ENCODE data around the gene FOXC2. TPM values are rescaled to one million over a fixed set of nuclear protein-coding genes. Genes with fewer than 3 reads are reported as not detected.
A peak's percentile ranks its signal among the peaks of the same experiment; 100 is the strongest.

The FOXC2 gene
- polyA plus RNA-seq, 1 of the 3 experiments (the other 2 are of a cell fraction), result 1.3 TPM

DNA sequence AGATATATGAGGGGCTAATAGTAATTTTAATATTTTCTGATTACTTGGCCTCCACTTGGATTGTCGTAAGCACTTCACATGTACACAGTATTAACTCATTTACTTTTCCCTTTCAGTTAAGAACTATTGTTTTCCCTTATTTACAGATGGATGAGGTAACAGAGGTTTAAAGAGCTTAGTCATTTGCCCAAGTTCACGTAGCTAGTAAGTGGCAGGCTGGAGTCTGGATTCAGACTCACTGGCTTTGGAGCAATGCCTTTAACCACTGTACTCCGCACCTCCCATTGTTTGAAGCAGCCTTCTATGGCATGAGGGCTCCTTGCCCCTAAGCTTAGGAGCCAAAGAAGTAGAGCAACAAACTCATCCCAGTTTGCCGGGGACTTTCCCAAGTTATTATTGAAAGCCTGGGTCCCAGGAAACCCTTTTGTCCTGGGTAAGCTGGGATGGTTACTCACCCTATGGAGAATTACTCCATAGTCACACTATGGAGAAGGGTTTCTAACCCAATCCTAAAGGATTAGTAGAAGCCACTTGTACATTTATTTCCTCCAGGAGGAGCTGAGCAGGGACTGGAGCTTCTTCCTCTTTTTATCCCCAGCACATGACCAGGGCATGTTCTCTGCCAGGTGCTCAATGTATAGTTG lies 24.0 kb downstream of the FOXC2 start:
- H3K27ac ChIP-seq (ENCODE audit: low read depth in 2 of 2, low read length in 1 of 2), result peak overlapping the region in 1 of 2 experiments; percentile 70; a peak in 2 of 4 replicates
- ChIA-PET POLR2A (no interaction called here), CTCF (no interaction called here)
- H4K20me1 ChIP-seq (ENCODE audit: insufficient read depth), result no peaks in the 10 kb centered on the region
- peak overlapping the region; percentile 39; the same call in 1 of the 2 replicates for H3K4me2 ChIP-seq
- H2AFZ ChIP-seq (ENCODE audit: low read depth), result no peak overlapping the region
- H3K79me2 ChIP-seq (ENCODE audit: insufficient read depth), result peaks cover 2% of the 10 kb centered on the region; the same call in 1 of the 2 replicates
- peaks cover 26% of the 10 kb centered on the region for H3F3A ChIP-seq (replicated peaks; ENCODE audit: insufficient read depth)
- peak overlapping the region; percentile 45 for H3K9ac ChIP-seq
- peaks cover 0 to 37% of the 10 kb centered on the region in 2 experiments; a peak in 2 of 4 replicates for H3K4me1 ChIP-seq (ENCODE audit: control insufficient read depth in 1 of 2, insufficient read depth in 2 of 2, low read depth in 1 of 2, low read length in 1 of 2)
- no peaks in the 10 kb centered on the region for H3K9me3 ChIP-seq
- no peaks in the 10 kb centered on the region for H3K9me2 ChIP-seq
- TF ChIP-seq, protein P1, sequence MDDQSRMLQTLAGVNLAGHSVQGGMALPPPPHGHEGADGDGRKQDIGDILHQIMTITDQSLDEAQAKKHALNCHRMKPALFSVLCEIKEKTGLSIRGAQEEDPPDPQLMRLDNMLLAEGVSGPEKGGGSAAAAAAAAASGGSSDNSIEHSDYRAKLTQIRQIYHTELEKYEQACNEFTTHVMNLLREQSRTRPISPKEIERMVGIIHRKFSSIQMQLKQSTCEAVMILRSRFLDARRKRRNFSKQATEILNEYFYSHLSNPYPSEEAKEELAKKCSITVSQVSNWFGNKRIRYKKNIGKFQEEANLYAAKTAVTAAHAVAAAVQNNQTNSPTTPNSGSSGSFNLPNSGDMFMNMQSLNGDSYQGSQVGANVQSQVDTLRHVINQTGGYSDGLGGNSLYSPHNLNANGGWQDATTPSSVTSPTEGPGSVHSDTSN (IDR thresholded peaks at IDR 0.05), result no peak
- no peak for TF ChIP-seq GABPA (IDR thresholded peaks at IDR 0.05; ENCODE audit: low read depth)
- TF ChIP-seq POLR2AphosphoS5 (IDR thresholded peaks at IDR 0.05; ENCODE audit: low read depth, low read length), result no peak
- TF ChIP-seq, protein P2, sequence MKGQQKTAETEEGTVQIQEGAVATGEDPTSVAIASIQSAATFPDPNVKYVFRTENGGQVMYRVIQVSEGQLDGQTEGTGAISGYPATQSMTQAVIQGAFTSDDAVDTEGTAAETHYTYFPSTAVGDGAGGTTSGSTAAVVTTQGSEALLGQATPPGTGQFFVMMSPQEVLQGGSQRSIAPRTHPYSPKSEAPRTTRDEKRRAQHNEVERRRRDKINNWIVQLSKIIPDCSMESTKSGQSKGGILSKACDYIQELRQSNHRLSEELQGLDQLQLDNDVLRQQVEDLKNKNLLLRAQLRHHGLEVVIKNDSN (IDR thresholded peaks at IDR 0.05; ENCODE audit: borderline replicate concordance, low read depth), result no peak
- no peak for TF ChIP-seq JUND (IDR thresholded peaks at IDR 0.05)
- TF ChIP-seq, protein P3, sequence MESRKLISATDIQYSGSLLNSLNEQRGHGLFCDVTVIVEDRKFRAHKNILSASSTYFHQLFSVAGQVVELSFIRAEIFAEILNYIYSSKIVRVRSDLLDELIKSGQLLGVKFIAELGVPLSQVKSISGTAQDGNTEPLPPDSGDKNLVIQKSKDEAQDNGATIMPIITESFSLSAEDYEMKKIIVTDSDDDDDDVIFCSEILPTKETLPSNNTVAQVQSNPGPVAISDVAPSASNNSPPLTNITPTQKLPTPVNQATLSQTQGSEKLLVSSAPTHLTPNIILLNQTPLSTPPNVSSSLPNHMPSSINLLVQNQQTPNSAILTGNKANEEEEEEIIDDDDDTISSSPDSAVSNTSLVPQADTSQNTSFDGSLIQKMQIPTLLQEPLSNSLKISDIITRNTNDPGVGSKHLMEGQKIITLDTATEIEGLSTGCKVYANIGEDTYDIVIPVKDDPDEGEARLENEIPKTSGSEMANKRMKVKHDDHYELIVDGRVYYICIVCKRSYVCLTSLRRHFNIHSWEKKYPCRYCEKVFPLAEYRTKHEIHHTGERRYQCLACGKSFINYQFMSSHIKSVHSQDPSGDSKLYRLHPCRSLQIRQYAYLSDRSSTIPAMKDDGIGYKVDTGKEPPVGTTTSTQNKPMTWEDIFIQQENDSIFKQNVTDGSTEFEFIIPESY (IDR thresholded peaks at IDR 0.05; ENCODE audit: borderline replicate concordance, low read depth), result no peak
- 0 out of 2 replicates have a peak, but pooled peaks have one; percentile 33 for TF ChIP-seq FOSL2 (IDR thresholded peaks at IDR 0.05; ENCODE audit: borderline replicate concordance, low read depth)
- H3K36me3 ChIP-seq (replicated peaks in 1 of 2; ENCODE audit: control insufficient read depth in 1 of 2, insufficient read depth in 2 of 2, low read length in 1 of 2), result no peaks in the 10 kb centered on the region
- 15% methylated on average over 4 of the region's 4 CpGs for WGBS (ENCODE audit: low lambda C conversion rate)
- H3K27me3 ChIP-seq (ENCODE audit: insufficient read depth), result no peaks in the 10 kb centered on the region
- no peak overlapping the region for H3K4me3 ChIP-seq (ENCODE audit: low read depth in 2 of 2, low read length in 1 of 2)
- DNase-seq, result no peak

DNA sequence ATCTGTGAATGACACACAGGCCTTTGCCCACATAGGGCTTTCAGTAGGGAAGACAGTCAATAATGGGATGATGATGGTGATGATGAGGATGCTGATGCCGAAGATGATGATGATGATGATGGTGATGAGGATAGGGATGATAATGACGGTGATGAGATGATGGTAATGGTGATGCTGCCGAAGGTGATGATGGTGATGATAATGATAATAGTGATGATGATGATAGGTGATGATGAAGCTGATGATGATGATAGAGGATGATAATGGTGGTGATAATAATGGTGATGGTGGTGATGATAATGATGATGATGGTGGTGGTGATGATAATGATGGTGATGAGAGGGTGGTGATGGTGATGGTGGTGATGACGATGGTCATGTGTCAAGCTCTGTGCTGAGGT lies 24.6 kb downstream of the FOXC2 start:
- ChIA-PET CTCF (no interaction called here), POLR2A (no interaction called here)
- peaks cover 0 to 32% of the 10 kb centered on the region in 2 experiments; a peak in 2 of 4 replicates for H3K4me1 ChIP-seq (ENCODE audit: control insufficient read depth in 1 of 2, insufficient read depth in 2 of 2, low read depth in 1 of 2, low read length in 1 of 2)
- H3K27ac ChIP-seq (ENCODE audit: low read depth in 2 of 2, low read length in 1 of 2), result peak overlapping the region in 1 of 2 experiments; percentile 70; a peak in 2 of 4 replicates
- peak overlapping the region; percentile 39; the same call in 1 of the 2 replicates for H3K4me2 ChIP-seq
- no peak for DNase-seq
- H4K20me1 ChIP-seq (ENCODE audit: insufficient read depth), result no peaks in the 10 kb centered on the region
- H2AFZ ChIP-seq (ENCODE audit: low read depth), result no peak overlapping the region
- H3K9ac ChIP-seq, result peak overlapping the region; percentile 45; the same call in 1 of the 2 replicates
- H3F3A ChIP-seq (replicated peaks; ENCODE audit: insufficient read depth), result peaks cover 20% of the 10 kb centered on the region
- TF ChIP-seq TCF12 (IDR thresholded peaks at IDR 0.05), result no peak
- TF ChIP-seq, protein P4, sequence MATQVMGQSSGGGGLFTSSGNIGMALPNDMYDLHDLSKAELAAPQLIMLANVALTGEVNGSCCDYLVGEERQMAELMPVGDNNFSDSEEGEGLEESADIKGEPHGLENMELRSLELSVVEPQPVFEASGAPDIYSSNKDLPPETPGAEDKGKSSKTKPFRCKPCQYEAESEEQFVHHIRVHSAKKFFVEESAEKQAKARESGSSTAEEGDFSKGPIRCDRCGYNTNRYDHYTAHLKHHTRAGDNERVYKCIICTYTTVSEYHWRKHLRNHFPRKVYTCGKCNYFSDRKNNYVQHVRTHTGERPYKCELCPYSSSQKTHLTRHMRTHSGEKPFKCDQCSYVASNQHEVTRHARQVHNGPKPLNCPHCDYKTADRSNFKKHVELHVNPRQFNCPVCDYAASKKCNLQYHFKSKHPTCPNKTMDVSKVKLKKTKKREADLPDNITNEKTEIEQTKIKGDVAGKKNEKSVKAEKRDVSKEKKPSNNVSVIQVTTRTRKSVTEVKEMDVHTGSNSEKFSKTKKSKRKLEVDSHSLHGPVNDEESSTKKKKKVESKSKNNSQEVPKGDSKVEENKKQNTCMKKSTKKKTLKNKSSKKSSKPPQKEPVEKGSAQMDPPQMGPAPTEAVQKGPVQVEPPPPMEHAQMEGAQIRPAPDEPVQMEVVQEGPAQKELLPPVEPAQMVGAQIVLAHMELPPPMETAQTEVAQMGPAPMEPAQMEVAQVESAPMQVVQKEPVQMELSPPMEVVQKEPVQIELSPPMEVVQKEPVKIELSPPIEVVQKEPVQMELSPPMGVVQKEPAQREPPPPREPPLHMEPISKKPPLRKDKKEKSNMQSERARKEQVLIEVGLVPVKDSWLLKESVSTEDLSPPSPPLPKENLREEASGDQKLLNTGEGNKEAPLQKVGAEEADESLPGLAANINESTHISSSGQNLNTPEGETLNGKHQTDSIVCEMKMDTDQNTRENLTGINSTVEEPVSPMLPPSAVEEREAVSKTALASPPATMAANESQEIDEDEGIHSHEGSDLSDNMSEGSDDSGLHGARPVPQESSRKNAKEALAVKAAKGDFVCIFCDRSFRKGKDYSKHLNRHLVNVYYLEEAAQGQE (IDR thresholded peaks at IDR 0.05; ENCODE audit: low read depth, low read length), result no peak
- TF ChIP-seq, protein P1 (IDR thresholded peaks at IDR 0.05), result no peak
- H3K79me2 ChIP-seq (ENCODE audit: insufficient read depth), result peaks cover 2% of the 10 kb centered on the region; the same call in 1 of the 2 replicates
- H3K9me3 ChIP-seq, result no peaks in the 10 kb centered on the region
- H3K27me3 ChIP-seq (ENCODE audit: insufficient read depth), result no peaks in the 10 kb centered on the region
- H3K4me3 ChIP-seq (ENCODE audit: low read depth in 2 of 2, low read length in 1 of 2), result no peak overlapping the region
- H3K36me3 ChIP-seq (replicated peaks in 1 of 2; ENCODE audit: control insufficient read depth in 1 of 2, insufficient read depth in 2 of 2, low read length in 1 of 2), result no peaks in the 10 kb centered on the region
- WGBS (ENCODE audit: low lambda C conversion rate), result 17% methylated on average over 4 of the region's 4 CpGs
- no peaks in the 10 kb centered on the region for H3K9me2 ChIP-seq

Data from SK-N-SH (cell line).